Liver (tissue), 9 donors: ENCODE results near the gene NR6A1. TPM values are rescaled to one million over a fixed set of nuclear protein-coding genes. Genes with fewer than 3 reads are reported as not detected.

ENCODE experiments used
- DNase-seq: peaks from one replicate; pipeline ENCODE4 v3.0.0-alpha.2; 2017; ENCODE audit warnings: low spot score
- H3K27ac ChIP-seq, 2 donors: one replicate each; pipeline ENCODE4 v1.7.0; 2013; ENCODE audit warnings: inconsistent platforms in 2 of 2, low read length in 2 of 2, control low read depth in 1 of 2, low read depth in 1 of 2, mild to moderate bottlenecking in 1 of 2
- H3K27me3 ChIP-seq, 4 donors: one replicate each; pipeline versions ENCODE4 v1.6.1 to v1.7.0; 2013; ENCODE audit warnings: low read length in 3 of 4, inconsistent platforms in 1 of 4, mild to moderate bottlenecking in 1 of 4, moderate library complexity in 1 of 4; ENCODE audit not compliant: control insufficient read depth in 4 of 4, insufficient read depth in 4 of 4
- H3K36me3 ChIP-seq, 4 donors: one replicate each; pipeline versions ENCODE4 v1.6.1 to v1.7.0; 2013; ENCODE audit warnings: low read length in 3 of 4, mild to moderate bottlenecking in 3 of 4, low read depth in 1 of 4, moderate library complexity in 1 of 4; ENCODE audit not compliant: control insufficient read depth in 4 of 4, insufficient read depth in 3 of 4
- H3K4me1 ChIP-seq, 4 donors: one replicate each; pipeline versions ENCODE4 v1.6.1 to v1.7.0; 2013; ENCODE audit warnings: low read length in 3 of 4, mild to moderate bottlenecking in 3 of 4, moderate library complexity in 1 of 4; ENCODE audit not compliant: control insufficient read depth in 4 of 4, insufficient read depth in 4 of 4
- H3K4me3 ChIP-seq, 3 donors: one replicate each; pipeline versions ENCODE4 v1.6.1 to v1.7.0; 2013; ENCODE audit warnings: low read length in 3 of 3, control low read depth in 1 of 3, low read depth in 1 of 3, mild to moderate bottlenecking in 1 of 3
- H3K9ac ChIP-seq, 2 donors: one replicate each; pipeline ENCODE4 v1.7.0; 2013; ENCODE audit warnings: low read length in 2 of 2, mild to moderate bottlenecking in 2 of 2, moderate library complexity in 2 of 2, control low read depth in 1 of 2, low read depth in 1 of 2
- H3K9me3 ChIP-seq, 4 donors: one replicate each; pipeline versions ENCODE4 v1.6.1 to v1.7.0; 2013; ENCODE audit warnings: low read length in 3 of 4; ENCODE audit not compliant: control insufficient read depth in 4 of 4
- ATF3 ChIP-seq: IDR thresholded peaks from 2 replicates; pipeline ENCODE4 v1.6.1; 2016; ENCODE audit warnings: antibody characterized with exemption
- CTCF ChIP-seq: fragments of 150-350 bp; IDR thresholded peaks from 2 replicates; pipeline ENCODE4 v1.5.1; 2017; ENCODE audit warnings: improper control_type of control experiment, low read depth, low read length; ENCODE audit not compliant: missing input control
- EGR1 ChIP-seq, 2 donors: IDR thresholded peaks; 2 replicates each; pipeline ENCODE4 v1.6.1; 2016 to 2018; ENCODE audit warnings: antibody characterized with exemption in 2 of 2, low read depth in 2 of 2
- FOXA1 ChIP-seq: IDR thresholded peaks from 2 replicates; pipeline ENCODE4 v1.6.1; 2016; ENCODE audit warnings: antibody characterized with exemption
- FOXA2 ChIP-seq: IDR thresholded peaks from 2 replicates; pipeline ENCODE4 v1.6.1; 2016; ENCODE audit warnings: antibody characterized with exemption
- GABPA ChIP-seq, 2 donors: IDR thresholded peaks in 1 of 2; conservative IDR thresholded peaks in 1 of 2; 2 replicates each; pipeline ENCODE4 v1.6.1; 2016; ENCODE audit warnings: antibody characterized with exemption in 2 of 2, mild to moderate bottlenecking in 1 of 2, moderate library complexity in 1 of 2
- HNF4A ChIP-seq, 2 donors: conservative IDR thresholded peaks; 2 replicates each; pipeline ENCODE4 v1.6.1; 2016; ENCODE audit warnings: antibody characterized with exemption in 2 of 2, mild to moderate bottlenecking in 2 of 2
- HNF4G ChIP-seq: IDR thresholded peaks from 2 replicates; pipeline ENCODE4 v1.6.1; 2016; ENCODE audit warnings: antibody characterized with exemption
- JUND ChIP-seq, 2 donors: IDR thresholded peaks; 2 replicates each; pipeline ENCODE4 v1.6.1; 2016; ENCODE audit warnings: antibody characterized with exemption in 2 of 2
- MAX ChIP-seq: IDR thresholded peaks from 2 replicates; pipeline ENCODE4 v1.6.1; 2016; ENCODE audit warnings: antibody characterized with exemption
- NR2F2 ChIP-seq: IDR thresholded peaks from 2 replicates; pipeline ENCODE4 v1.6.1; 2016; ENCODE audit warnings: antibody characterized with exemption
- RAD21 ChIP-seq, 2 donors: IDR thresholded peaks; 2 replicates each; pipeline ENCODE4 v1.6.1; 2016; ENCODE audit warnings: antibody characterized with exemption in 2 of 2, mild to moderate bottlenecking in 2 of 2
- REST ChIP-seq: IDR thresholded peaks from 2 replicates; pipeline ENCODE4 v1.6.1; 2016; ENCODE audit warnings: antibody characterized with exemption, mild to moderate bottlenecking
- RXRA ChIP-seq, 2 donors: IDR thresholded peaks; 2 replicates each; pipeline ENCODE4 v1.6.1; 2017 to 2018; ENCODE audit warnings: antibody characterized with exemption in 2 of 2, mild to moderate bottlenecking in 1 of 2
- SP1 ChIP-seq: IDR thresholded peaks from 2 replicates; pipeline ENCODE4 v1.6.1; 2018; ENCODE audit warnings: antibody characterized with exemption, mild to moderate bottlenecking
- TAF1 ChIP-seq: conservative IDR thresholded peaks from 2 replicates; pipeline ENCODE4 v1.6.1; 2016; ENCODE audit warnings: antibody characterized with exemption, mild to moderate bottlenecking
- YY1 ChIP-seq: IDR thresholded peaks from 2 replicates; pipeline ENCODE4 v1.6.1; 2016; ENCODE audit warnings: antibody characterized with exemption, mild to moderate bottlenecking
- ZBTB33 ChIP-seq: IDR thresholded peaks from 2 replicates; pipeline ENCODE4 v1.6.1; 2016; ENCODE audit warnings: antibody characterized with exemption
- WGBS: extraction: QIAGEN DNeasy Blood & Tissue Kit; methylation state at CpG from one replicate; pipeline ENCODE4 v1.1.7; 2013; 5-methylcytosine and 5-hydroxymethylcytosine counted together
- polyA plus RNA-seq, 2 donors: library from polyadenylated mRNA; stranded (reverse) in 1 of 2; unstranded in 1 of 2; fragments of 200-250 nt in 1 of 2; fragments of >200 nt in 1 of 2; fragmentation: Nextera tagmentation in 1 of 2; extraction: Ambion mirVana in 1 of 2; gene quantifications; one replicate each; pipeline versions ENCODE4 v1.2.1 to v1.2.3, GENCODE V29; 2013 to 2015
- total RNA-seq, 2 donors: library from RNA; depleted of rRNA; stranded (reverse); fragments of >200 nt; gene quantifications; one replicate each; pipeline ENCODE4 v1.2.3, GENCODE V29; 2014
- donor health status: healthy.
- donor health status: healthy.
- donor health status: healthy.
- donor health status: healthy.
- donor health status: healthy.

The NR6A1 gene
- total and polyA plus RNA-seq, 4 donors, result 0.72 to 6.1 (median 2.1) TPM

- no peaks in the 10 kb centered on the region for H3K27me3 ChIP-seq
Measured at GRCh38 chr9:124493794-124494479, 277.2 kb downstream of the NR6A1 start.

More at GRCh38 chr9:124493794-124494479, 277.2 kb downstream of the NR6A1 start:
- no peak overlapping the region for H3K9ac ChIP-seq
- no peaks in the 10 kb centered on the region for H3K36me3 ChIP-seq
- H3K27ac ChIP-seq, result no peak overlapping the region
- no peak for DNase-seq
- 85% methylated on average over 18 of the region's 18 CpGs for WGBS
- H3K9me3 ChIP-seq, result no peaks in the 10 kb centered on the region
- TF ChIP-seq CTCF (no peak), MAX (no peak), ZBTB33 (no peak), REST (no peak), JUND (IDR thresholded peaks at IDR 0.05) (no peak), YY1 (no peak), FOXA2 (no peak), RAD21 (IDR thresholded peaks at IDR 0.05) (no peak), RXRA (IDR thresholded peaks at IDR 0.05) (no peak), GABPA (IDR thresholded peaks at IDR 0.05 in 1 of 2, conservative IDR thresholded peaks at IDR 0.05 in 1 of 2) (no peak), HNF4G (no peak), EGR1 (IDR thresholded peaks at IDR 0.05; ENCODE audit: low read depth in 2 of 2) (no peak), FOXA1 (no peak), HNF4A (conservative IDR thresholded peaks at IDR 0.05) (no peak), NR2F2 (no peak), ATF3 (no peak), TAF1 (no peak), SP1 (no peak)
- peaks cover 0 to 8% (median 3%) of the 10 kb centered on the region in 4 donors for H3K4me1 ChIP-seq
- no peak overlapping the region for H3K4me3 ChIP-seq
